HG03558 (cell line): ENCODE results near the gene USP17L5.
"Not testable (repeated sequence)": the region's sequence is repeated elsewhere in the genome, so short reads cannot be mapped to it uniquely, and the experiment has no call there.

ENCODE experiments used
- ATAC-seq: cut with Tn5 transposase; IDR thresholded peaks from one replicate; pipeline ENCODE4 v1.9.1; 2021; ENCODE audit warnings: moderate number of reproducible peaks; ENCODE audit not compliant: unreplicated experiment; ENCODE audit errors: extremely low read depth

USP17L5 gene, protein sequence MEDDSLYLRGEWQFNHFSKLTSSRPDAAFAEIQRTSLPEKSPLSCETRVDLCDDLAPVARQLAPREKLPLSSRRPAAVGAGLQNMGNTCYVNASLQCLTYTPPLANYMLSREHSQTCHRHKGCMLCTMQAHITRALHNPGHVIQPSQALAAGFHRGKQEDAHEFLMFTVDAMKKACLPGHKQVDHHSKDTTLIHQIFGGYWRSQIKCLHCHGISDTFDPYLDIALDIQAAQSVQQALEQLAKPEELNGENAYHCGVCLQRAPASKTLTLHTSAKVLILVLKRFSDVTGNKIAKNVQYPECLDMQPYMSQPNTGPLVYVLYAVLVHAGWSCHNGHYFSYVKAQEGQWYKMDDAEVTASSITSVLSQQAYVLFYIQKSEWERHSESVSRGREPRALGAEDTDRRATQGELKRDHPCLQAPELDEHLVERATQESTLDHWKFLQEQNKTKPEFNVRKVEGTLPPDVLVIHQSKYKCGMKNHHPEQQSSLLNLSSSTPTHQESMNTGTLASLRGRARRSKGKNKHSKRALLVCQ

DNA sequence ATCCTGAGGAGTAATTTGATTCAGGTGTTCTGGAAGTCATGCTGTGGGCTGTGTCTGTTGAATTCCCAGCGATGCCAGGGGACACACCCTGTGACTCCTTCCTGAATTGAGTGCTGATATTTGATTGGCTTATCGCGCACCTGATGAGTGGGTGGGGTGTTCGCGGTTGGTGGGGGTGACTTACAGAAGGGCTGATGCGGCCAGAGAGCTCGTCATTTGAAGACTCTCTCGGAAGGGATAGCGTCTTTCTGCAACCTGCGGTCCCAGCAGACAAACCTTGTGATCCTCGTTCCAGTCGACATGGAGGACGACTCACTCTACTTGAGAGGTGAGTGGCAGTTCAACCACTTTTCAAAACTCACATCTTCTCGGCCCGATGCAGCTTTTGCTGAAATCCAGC, at the start of gene USP17L5:
USP17L5 (plus strand) TSS at position 301 of the 400 bp plus-strand sequence; CDS start at position 301, 0 bp downstream.
- ATAC-seq: not testable (repeated sequence)

DNA sequence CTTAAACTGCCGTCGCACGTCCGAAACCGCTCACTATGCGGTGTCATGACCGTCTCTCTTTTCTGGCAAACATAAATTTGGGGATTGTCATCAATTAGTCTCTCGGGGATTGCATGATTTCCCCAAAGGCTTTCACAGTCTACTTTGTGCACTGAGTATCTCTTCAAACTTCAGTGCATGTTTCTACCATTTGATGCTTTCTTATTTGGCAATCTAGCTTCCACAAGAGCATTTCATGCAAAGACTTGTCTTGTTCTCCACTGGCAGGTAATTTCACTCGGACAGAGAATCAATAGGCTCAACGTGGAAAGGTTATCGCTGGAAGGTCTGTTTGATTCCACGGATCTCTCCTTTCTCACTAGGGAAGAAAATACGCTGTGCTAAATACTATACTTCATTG, 15.0 kb upstream of the USP17L5 start:
- ATAC-seq: not testable (repeated sequence)

DNA sequence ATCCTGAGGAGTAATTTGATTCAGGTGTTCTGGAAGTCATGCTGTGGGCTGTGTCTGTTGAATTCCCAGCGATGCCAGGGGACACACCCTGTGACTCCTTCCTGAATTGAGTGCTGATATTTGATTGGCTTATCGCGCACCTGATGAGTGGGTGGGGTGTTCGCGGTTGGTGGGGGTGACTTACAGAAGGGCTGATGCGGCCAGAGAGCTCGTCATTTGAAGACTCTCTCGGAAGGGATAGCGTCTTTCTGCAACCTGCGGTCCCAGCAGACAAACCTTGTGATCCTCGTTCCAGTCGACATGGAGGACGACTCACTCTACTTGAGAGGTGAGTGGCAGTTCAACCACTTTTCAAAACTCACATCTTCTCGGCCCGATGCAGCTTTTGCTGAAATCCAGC, 14.3 kb upstream of the USP17L5 start, which contains the start of gene USP17L24:
USP17L24 (plus strand) TSS at position 301 of the 400 bp plus-strand sequence; CDS start at position 301, 0 bp downstream.
- not testable (repeated sequence) for ATAC-seq

DNA sequence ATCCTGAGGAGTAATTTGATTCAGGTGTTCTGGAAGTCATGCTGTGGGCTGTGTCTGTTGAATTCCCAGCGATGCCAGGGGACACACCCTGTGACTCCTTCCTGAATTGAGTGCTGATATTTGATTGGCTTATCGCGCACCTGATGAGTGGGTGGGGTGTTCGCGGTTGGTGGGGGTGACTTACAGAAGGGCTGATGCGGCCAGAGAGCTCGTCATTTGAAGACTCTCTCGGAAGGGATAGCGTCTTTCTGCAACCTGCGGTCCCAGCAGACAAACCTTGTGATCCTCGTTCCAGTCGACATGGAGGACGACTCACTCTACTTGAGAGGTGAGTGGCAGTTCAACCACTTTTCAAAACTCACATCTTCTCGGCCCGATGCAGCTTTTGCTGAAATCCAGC, 9.6 kb upstream of the USP17L5 start, which contains the start of gene USP17L25:
USP17L25 (plus strand) TSS at position 301 of the 400 bp plus-strand sequence; CDS start at position 301, 0 bp downstream.
- not testable (repeated sequence) for ATAC-seq

DNA sequence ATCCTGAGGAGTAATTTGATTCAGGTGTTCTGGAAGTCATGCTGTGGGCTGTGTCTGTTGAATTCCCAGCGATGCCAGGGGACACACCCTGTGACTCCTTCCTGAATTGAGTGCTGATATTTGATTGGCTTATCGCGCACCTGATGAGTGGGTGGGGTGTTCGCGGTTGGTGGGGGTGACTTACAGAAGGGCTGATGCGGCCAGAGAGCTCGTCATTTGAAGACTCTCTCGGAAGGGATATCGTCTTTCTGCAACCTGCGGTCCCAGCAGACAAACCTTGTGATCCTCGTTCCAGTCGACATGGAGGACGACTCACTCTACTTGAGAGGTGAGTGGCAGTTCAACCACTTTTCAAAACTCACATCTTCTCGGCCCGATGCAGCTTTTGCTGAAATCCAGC, 4.8 kb upstream of the USP17L5 start, which contains the start of gene USP17L26:
USP17L26 (plus strand) TSS at position 301 of the 400 bp plus-strand sequence; CDS start at position 301, 0 bp downstream.
- ATAC-seq: not testable (repeated sequence)

DNA sequence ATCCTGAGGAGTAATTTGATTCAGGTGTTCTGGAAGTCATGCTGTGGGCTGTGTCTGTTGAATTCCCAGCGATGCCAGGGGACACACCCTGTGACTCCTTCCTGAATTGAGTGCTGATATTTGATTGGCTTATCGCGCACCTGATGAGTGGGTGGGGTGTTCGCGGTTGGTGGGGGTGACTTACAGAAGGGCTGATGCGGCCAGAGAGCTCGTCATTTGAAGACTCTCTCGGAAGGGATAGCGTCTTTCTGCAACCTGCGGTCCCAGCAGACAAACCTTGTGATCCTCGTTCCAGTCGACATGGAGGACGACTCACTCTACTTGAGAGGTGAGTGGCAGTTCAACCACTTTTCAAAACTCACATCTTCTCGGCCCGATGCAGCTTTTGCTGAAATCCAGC, 4.6 kb downstream of the USP17L5 start, which contains the start of gene USP17L27:
USP17L27 (plus strand) TSS at position 301 of the 400 bp plus-strand sequence; CDS start at position 301, 0 bp downstream.
- not testable (repeated sequence) for ATAC-seq

DNA sequence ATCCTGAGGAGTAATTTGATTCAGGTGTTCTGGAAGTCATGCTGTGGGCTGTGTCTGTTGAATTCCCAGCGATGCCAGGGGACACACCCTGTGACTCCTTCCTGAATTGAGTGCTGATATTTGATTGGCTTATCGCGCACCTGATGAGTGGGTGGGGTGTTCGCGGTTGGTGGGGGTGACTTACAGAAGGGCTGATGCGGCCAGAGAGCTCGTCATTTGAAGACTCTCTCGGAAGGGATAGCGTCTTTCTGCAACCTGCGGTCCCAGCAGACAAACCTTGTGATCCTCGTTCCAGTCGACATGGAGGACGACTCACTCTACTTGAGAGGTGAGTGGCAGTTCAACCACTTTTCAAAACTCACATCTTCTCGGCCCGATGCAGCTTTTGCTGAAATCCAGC, 9.4 kb downstream of the USP17L5 start, which contains the start of gene USP17L28:
USP17L28 (plus strand) TSS at position 301 of the 400 bp plus-strand sequence; CDS start at position 301, 0 bp downstream.
- not testable (repeated sequence) for ATAC-seq

DNA sequence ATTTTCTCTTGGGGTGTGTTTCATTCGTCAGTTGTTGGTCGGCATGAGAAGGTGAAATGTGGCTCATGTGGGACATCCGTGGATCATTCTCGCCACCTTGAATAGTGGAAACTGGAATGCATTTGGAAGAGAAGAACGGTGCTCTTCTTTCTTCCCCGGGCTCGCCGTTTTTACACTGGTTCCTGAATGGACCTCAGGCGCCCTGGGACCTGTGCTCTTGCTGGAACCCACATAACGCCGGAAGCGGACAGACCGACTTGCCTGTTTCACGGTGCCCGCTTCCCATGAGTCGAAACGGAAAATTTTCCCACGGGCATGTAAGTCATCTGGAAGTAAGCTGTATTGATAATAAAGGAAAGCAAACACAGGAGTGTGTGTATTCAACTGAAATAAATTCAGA, 11.7 kb downstream of the USP17L5 start:
- not testable (repeated sequence) for ATAC-seq

DNA sequence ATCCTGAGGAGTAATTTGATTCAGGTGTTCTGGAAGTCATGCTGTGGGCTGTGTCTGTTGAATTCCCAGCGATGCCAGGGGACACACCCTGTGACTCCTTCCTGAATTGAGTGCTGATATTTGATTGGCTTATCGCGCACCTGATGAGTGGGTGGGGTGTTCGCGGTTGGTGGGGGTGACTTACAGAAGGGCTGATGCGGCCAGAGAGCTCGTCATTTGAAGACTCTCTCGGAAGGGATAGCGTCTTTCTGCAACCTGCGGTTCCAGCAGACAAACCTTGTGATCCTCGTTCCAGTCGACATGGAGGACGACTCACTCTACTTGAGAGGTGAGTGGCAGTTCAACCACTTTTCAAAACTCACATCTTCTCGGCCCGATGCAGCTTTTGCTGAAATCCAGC, 14.1 kb downstream of the USP17L5 start, which contains the start of gene USP17L29:
USP17L29 (plus strand) TSS at position 301 of the 400 bp plus-strand sequence; CDS start at position 301, 0 bp downstream.
- not testable (repeated sequence) for ATAC-seq

DNA sequence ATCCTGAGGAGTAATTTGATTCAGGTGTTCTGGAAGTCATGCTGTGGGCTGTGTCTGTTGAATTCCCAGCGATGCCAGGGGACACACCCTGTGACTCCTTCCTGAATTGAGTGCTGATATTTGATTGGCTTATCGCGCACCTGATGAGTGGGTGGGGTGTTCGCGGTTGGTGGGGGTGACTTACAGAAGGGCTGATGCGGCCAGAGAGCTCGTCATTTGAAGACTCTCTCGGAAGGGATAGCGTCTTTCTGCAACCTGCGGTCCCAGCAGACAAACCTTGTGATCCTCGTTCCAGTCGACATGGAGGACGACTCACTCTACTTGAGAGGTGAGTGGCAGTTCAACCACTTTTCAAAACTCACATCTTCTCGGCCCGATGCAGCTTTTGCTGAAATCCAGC, 23.6 kb downstream of the USP17L5 start, which contains the start of gene USP17L30:
USP17L30 (plus strand) TSS at position 301 of the 400 bp plus-strand sequence; CDS start at position 301, 0 bp downstream.
- ATAC-seq: not testable (repeated sequence)

DNA sequence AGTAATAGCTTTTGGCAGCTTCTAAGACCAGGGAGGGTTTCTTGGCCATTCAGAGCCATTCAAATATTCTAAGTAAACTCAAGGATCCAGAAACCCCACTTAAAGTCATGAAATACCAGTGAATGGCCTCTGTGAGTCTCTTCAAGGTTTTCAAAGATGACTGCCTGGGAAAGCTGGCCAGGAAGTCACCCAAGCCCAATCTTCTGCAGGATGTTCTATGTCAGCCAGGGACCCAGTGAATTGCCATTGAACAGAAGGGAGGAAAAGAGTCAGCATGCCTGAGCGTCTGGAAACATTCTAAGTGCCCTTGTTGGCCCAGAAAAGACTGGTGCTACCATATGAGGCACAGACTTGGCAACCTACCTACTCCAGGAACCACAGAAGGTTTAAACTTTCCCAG, 40.7 kb downstream of the USP17L5 start:
- ATAC-seq: not testable (repeated sequence)

DNA sequence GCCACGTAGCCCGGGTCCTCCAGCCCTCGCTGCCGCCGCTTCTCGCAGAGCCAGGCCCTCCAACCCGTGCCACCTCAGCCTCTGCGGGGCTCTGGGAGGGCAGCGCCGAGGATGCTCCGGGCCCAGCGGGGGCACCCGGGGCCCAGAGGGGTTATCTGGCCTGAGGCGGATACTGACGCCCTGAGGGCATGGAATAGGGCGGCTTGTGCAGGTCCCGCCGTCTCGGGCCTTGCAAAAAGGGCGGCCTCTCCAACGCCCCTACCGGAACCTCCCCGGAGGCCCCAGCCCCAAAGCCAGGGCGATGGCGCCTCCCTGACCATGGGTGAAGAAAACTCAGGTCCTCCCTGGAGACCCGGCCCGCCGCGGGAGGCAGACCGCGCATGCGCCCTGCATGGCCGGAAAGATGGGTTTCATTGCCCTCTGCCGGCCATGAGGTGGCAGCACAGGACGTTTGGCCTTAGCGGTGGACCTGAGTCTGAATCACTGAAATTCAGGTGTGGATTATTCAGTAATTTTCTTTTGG, 41.9 kb downstream of the USP17L5 start:
- ATAC-seq: not testable (repeated sequence)

DNA sequence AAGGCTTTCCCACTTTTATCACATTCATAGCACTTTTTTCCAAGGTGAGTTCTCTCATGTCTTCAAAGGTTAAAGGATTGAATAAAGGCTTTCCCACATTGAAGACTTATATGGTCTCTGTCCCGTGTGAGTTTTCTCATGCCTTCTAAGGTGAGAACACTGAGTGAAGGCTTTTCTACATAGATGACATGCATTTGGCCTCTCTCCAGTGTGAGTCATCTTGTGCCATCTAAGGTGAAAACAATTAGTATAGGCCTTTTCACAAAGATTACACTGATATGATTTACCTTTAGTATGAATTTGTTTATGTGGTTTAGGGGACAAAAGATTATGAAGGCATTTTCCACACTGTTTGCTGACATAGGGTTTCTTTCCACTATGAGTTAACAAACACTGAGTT, 44.9 kb downstream of the USP17L5 start:
- no peak for ATAC-seq

DNA sequence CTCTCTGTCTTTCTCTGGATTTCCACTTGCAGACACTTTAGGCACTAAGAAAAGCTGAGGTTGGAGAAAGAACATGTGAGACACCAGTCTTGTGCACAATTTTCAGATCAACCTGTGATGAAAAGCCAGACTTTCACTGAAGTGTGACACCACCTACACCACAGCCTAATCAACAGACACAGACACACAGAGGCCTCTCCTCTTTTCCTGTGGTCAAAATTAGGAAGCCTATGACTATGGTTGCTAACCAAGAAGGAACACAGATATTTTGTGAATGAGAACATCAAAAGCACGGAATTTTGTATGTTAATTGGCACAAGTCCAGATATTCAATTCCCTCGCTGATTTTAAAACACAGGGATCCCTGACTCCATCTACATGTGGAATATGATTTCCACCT, 49.8 kb downstream of the USP17L5 start:
- not testable (repeated sequence) for ATAC-seq
